NCI-H1417 (cell line): ENCODE measurements around the gene PFKM.
A peak's percentile ranks its signal among the peaks of the same experiment; 100 is the strongest.

ENCODE experiments used
- DNase-seq, 3 experiments: peaks; one replicate each; lab custom pipeline; 2025; lab: John Stamatoyannopoulos, UW

Gene PFKM

DNA sequence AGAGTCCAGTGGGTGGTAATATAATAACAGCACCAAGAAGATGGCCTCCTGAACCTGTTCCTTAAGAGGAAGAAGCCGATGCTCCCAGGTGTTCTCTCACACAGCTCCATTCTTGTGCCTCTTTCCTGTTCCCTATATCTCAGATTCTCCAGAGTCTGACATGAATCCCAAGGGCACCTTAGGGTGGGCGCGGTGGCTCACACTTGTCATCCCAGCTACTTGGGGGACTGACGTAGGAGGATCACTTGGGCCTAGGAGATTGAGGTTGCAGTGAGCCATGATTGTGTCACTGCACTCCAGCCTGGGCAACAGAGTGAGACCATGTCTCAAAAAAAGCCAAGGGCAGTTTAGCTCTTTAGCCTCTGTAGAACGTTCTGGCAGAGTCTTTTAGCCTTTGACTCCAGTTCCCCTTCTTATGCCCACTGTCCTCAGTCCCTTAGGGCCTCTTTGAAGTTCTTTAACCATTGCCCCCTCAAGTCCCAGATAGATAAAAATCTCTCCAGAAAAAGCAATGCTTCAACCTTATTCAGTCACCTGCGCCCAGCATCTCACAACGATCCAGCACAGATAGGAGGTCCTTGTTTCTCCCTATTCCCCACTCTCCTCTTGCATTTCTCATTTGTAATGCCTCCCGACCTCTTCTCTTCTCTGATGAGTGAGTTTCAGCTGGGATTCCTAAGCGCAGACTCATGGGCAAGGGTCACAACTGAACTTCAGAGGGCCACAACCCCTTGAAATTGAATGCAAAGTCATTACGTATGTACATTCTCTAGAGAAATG, 68.9 kb downstream of the PFKM start:
- no peak for DNase-seq

DNA sequence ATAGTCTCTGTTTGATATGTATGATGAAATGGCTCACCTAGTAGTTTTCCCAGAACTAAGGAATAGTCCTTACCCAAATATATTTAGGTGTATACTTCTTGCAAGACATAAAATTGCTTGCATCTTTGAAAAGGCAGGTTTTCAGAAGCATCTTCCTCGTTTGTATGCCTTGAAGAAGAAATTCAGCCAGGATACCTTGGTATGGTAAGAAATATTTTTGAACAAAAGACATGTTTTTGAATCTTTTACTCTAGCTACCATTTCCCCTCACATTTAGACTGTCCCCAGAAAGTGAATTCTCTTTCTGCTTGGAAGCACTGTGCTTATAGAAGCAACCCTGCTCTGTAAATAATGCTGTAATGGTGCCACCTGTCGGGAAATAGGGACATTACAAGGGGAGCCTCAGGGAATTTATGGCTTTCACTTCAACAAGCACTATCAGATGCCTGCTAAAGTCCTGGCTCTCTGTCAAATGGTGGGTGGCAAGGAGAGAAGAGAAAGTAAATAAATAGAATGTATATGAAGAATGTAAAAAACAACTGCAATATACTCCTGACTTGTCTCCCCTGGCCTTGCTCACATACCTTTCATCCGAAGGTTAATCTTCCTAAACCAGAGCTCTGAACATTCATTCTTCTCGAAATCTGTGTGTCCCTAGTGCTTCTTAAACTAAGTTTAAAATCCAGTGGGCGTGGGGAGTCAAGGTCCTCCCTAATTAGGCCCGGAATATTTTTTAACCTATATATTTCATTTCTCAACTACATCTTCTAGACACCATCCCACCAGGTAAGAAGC, 70.4 kb downstream of the PFKM start:
- peak; percentile 61 to 90 (median 74) for DNase-seq

DNA sequence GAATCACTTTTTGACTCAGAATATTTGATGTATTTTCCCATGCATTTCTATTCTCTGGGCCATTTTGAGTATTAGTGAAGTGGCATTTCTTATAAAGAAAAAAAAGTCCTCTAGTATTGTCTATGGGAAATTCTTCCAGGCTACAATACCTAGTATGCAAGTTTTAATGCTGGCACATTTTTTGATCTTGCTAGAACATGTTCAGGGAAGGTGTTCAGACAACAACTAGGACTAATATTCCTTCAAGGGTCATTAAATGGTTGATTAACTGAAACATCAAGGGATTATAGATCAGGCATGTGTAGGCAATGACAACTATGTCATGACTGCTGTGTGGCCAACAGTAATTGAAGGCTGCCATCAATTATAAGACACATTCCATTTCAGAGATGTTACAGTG, 71.9 kb downstream of the PFKM start:
- DNase-seq, result no peak

DNA sequence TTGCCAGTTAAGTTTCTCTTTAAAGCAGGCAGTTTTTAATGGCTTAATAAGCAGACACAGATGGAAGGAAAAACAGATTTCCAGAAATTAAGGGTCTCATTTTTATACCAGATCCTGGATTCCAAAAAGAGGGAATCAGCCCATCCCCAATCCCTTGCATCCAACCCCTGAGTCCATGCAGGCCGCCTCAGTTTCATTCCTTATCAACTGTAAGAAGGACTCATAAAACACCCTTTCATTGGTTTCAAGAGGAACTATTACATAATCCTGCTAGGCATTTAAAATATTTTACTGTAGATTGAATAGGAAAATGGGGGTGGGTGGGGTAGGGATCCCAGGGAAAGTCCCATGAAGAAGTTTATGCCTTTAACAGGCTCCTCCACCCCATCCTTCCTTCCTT, 73.7 kb downstream of the PFKM start:
- DNase-seq, result no peak

DNA sequence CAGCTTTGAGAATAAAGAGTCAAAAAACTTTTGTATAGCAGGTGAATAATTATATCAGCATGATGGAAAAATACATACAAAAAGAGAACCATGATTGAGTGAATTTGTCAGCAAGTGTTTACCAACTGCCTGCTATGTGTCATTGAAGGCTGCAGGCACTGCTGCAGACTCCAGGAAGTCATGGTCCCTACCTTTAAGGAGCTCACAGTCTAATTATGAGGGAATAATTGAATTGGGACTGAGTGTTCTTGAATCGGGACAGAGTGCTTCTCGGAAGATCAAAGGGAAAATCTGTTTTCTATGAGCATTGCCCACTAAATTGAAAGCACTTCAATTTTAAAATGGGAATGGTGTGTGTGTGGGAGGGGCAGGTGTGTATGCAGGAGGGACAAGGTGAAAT, 74.5 kb downstream of the PFKM start:
- peak in 1 of 3 experiments; percentile 6 for DNase-seq

GRCh38 chr12:48194799-48195201, 75.6 kb downstream of the PFKM start:
- no peak for DNase-seq
